Trophoblast cell (in vitro differentiated cells and primary cell): ENCODE measurements around the gene ELMOD1.

Experiments used
- DNase-seq, 2 donors: peaks; one replicate each; pipeline ENCODE4 v3.0.0-alpha.2; 2016
- H2AFZ ChIP-seq: 2 replicates; pipeline ENCODE4 v1.6.1; 2013; ENCODE audit warnings: low read length, moderate library complexity, mild to moderate bottlenecking; ENCODE audit not compliant: insufficient read depth, poor library complexity
- H2AK5ac ChIP-seq: 2 replicates; pipeline ENCODE4 v1.6.1; 2013; ENCODE audit warnings: mild to moderate bottlenecking, low read length
- H2BK120ac ChIP-seq: 2 replicates; pipeline ENCODE4 v1.6.1; 2013; ENCODE audit warnings: low read length, mild to moderate bottlenecking, moderate library complexity; ENCODE audit not compliant: insufficient read depth, poor library complexity
- H2BK12ac ChIP-seq: 2 replicates; pipeline ENCODE4 v1.6.1; 2013; ENCODE audit warnings: mild to moderate bottlenecking, low read length, moderate library complexity
- H2BK5ac ChIP-seq: 2 replicates; pipeline ENCODE4 v1.6.1; 2013; ENCODE audit warnings: low read length, low read depth, moderate library complexity, mild to moderate bottlenecking; ENCODE audit not compliant: poor library complexity
- H3K14ac ChIP-seq: 2 replicates; pipeline ENCODE4 v1.6.1; 2013; ENCODE audit warnings: mild to moderate bottlenecking, low read length
- H3K18ac ChIP-seq: 2 replicates; pipeline ENCODE4 v1.6.1; 2013; ENCODE audit warnings: mild to moderate bottlenecking, low read length
- H3K23ac ChIP-seq: 2 replicates; pipeline ENCODE4 v1.6.1; 2013; ENCODE audit warnings: low read length
- H3K27ac ChIP-seq: 2 replicates; pipeline ENCODE4 v1.5.1; 2013; ENCODE audit warnings: low read depth, mild to moderate bottlenecking, inconsistent platforms, low read length, moderate library complexity
- H3K27me3 ChIP-seq: 2 replicates; pipeline ENCODE4 v1.6.1; 2013; ENCODE audit warnings: inconsistent platforms, mild to moderate bottlenecking, low read length, moderate library complexity; ENCODE audit not compliant: insufficient read depth
- H3K36me3 ChIP-seq, 2 experiments: 1 replicate in 1 of 2; 2 replicates in 1 of 2; pipeline ENCODE4 v1.6.1; 2013; ENCODE audit warnings: low read length in 2 of 2, mild to moderate bottlenecking in 2 of 2, moderate library complexity in 1 of 2; ENCODE audit not compliant: insufficient read depth in 2 of 2, control insufficient read depth in 1 of 2
- H3K4ac ChIP-seq: 2 replicates; pipeline ENCODE4 v1.6.1; 2013; ENCODE audit warnings: low read depth, mild to moderate bottlenecking, low read length, moderate library complexity
- H3K4me1 ChIP-seq, 2 experiments: 1 replicate in 1 of 2; 2 replicates in 1 of 2; pipeline ENCODE4 v1.6.1; 2013; ENCODE audit warnings: low read length in 2 of 2, mild to moderate bottlenecking in 2 of 2, moderate library complexity in 1 of 2; ENCODE audit not compliant: insufficient read depth in 2 of 2, control insufficient read depth in 1 of 2
- H3K4me2 ChIP-seq: 2 replicates; pipeline ENCODE4 v1.6.1; 2013; ENCODE audit warnings: inconsistent platforms, mild to moderate bottlenecking, low read length, moderate library complexity
- H3K4me3 ChIP-seq: 2 replicates; pipeline ENCODE4 v1.5.1; 2013; ENCODE audit warnings: mild to moderate bottlenecking, low read depth, low read length, inconsistent platforms
- H3K79me1 ChIP-seq: one replicate; pipeline ENCODE4 v1.6.1; 2013; ENCODE audit warnings: low read length
- H3K79me2 ChIP-seq: 2 replicates; pipeline ENCODE4 v1.6.1; 2013; ENCODE audit warnings: low read length, mild to moderate bottlenecking; ENCODE audit not compliant: control insufficient read depth, insufficient read depth, poor library complexity
- H3K9ac ChIP-seq: 2 replicates; pipeline ENCODE4 v1.6.1; 2013; ENCODE audit warnings: mild to moderate bottlenecking, low read length
- H3K9me3 ChIP-seq: 2 replicates; pipeline ENCODE4 v1.6.1; 2013; ENCODE audit warnings: low read depth, mild to moderate bottlenecking, control low read depth, inconsistent platforms, low read length; ENCODE audit not compliant: insufficient read depth
- H4K12ac ChIP-seq: 2 replicates; pipeline ENCODE4 v1.6.1; 2013; ENCODE audit warnings: low read depth, mild to moderate bottlenecking, low read length, moderate library complexity
- H4K8ac ChIP-seq: 2 replicates; pipeline ENCODE4 v1.6.1; 2013; ENCODE audit warnings: low read depth, mild to moderate bottlenecking, low read length, moderate library complexity
- H4K91ac ChIP-seq: one replicate; pipeline ENCODE4 v1.6.1; 2013; ENCODE audit warnings: low read depth, mild to moderate bottlenecking, low read length, moderate library complexity
- WGBS: extraction: QIAGEN DNeasy Blood & Tissue Kit; methylation state at CpG from one replicate; pipeline ENCODE4 v1.1.7; 2013; ENCODE audit warnings: missing lambda C conversion rate; ENCODE audit not compliant: insufficient read length, insufficient coverage; ENCODE audit errors: extremely low coverage; 5-methylcytosine and 5-hydroxymethylcytosine counted together

Gene ELMOD1

GRCh38 chr11:107605061-107606006 is 14.4 kb downstream of the ELMOD1 start:
- Histone ChIP-seq H3K27me3 (no peaks in the 10 kb centered on the region), H3K23ac (no peak overlapping the region), H2BK12ac (no peak overlapping the region), H3K4ac (no peak overlapping the region), H2AFZ (no peak overlapping the region), H2BK5ac (no peak overlapping the region), H3K9me3 (no peaks in the 10 kb centered on the region), H3K18ac (no peak overlapping the region), H3K79me2 (no peaks in the 10 kb centered on the region), H3K27ac (no peak overlapping the region), H4K8ac (no peak overlapping the region), H3K36me3 (no peaks in the 10 kb centered on the region), H3K4me2 (no peak overlapping the region), H4K12ac (no peak overlapping the region), H3K79me1 (no peaks in the 10 kb centered on the region), H2AK5ac (no peak overlapping the region), H3K4me1 (no peaks in the 10 kb centered on the region), H3K9ac (no peak overlapping the region), H3K14ac (no peak overlapping the region), H2BK120ac (no peak overlapping the region), H4K91ac (no peak overlapping the region), H3K4me3 (no peak overlapping the region)
- WGBS, result no CpG with 5 or more reads among the region's 9 CpGs
- DNase-seq, result peak in 1 of 2 donors; percentile 8

DNA sequence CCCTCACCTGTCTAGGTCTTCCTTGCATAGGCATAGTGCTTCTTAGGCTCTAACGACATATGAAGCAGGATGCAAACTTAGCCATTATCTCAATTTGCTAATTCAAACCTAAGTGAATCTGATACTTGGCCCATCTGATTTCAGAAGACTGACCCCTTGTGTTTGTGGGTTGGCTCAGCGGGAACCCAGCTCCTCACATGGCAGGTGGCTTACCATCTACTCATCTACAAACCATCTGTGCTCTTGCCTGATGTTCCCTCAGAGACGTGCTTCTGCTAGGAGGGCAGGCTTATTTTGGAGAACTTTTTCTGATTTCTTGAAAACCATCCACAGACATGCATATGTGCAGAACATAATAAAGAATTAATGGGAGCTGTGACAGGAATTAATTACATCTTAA is 15.2 kb downstream of the ELMOD1 start:
- no peak overlapping the region for H4K8ac ChIP-seq
- H3K79me2 ChIP-seq, result no peaks in the 10 kb centered on the region
- H4K91ac ChIP-seq, result no peak overlapping the region
- H2AFZ ChIP-seq, result no peak overlapping the region
- no peak overlapping the region for H3K14ac ChIP-seq
- no peaks in the 10 kb centered on the region for H3K27me3 ChIP-seq
- H3K36me3 ChIP-seq, result no peaks in the 10 kb centered on the region
- H3K4me1 ChIP-seq, result no peaks in the 10 kb centered on the region
- no peak overlapping the region for H2BK12ac ChIP-seq
- no peak overlapping the region for H2AK5ac ChIP-seq
- no peak overlapping the region for H3K4me2 ChIP-seq
- no peak overlapping the region for H3K18ac ChIP-seq
- H3K9me3 ChIP-seq, result no peaks in the 10 kb centered on the region
- H3K27ac ChIP-seq, result no peak overlapping the region
- WGBS, result no CpG with 5 or more reads among the region's 3 CpGs
- no peak overlapping the region for H3K4me3 ChIP-seq
- H2BK5ac ChIP-seq, result no peak overlapping the region
- H3K79me1 ChIP-seq, result no peaks in the 10 kb centered on the region
- H3K23ac ChIP-seq, result no peak overlapping the region
- H2BK120ac ChIP-seq, result no peak overlapping the region
- no peak for DNase-seq
- H3K4ac ChIP-seq, result no peak overlapping the region
- H4K12ac ChIP-seq, result no peak overlapping the region
- H3K9ac ChIP-seq, result no peak overlapping the region

DNA sequence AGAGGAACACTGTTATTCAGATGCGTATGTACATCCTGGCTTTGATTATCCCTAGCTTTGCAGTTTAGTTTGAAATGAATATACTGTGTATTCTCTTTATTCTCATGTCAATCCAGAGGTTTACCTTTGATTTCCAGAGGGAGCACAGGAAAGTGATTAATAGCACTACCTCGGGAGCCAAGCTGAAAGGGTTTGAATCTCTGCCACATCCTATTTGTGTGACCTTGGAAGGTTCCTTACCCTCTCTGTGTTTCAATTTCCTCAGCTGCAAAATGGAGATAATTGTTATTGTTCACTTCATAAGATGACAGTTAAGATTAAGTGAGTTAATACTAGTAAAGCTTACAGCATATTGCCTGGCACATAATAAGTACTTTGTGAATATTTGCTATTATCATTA is 17.9 kb downstream of the ELMOD1 start:
- Histone ChIP-seq H3K79me1 (no peaks in the 10 kb centered on the region), H3K18ac (no peak overlapping the region), H2BK120ac (no peak overlapping the region), H3K36me3 (no peaks in the 10 kb centered on the region), H3K79me2 (no peaks in the 10 kb centered on the region), H3K9ac (no peak overlapping the region), H3K9me3 (no peaks in the 10 kb centered on the region), H2BK5ac (no peak overlapping the region), H4K12ac (no peak overlapping the region), H4K91ac (no peak overlapping the region), H3K27ac (no peak overlapping the region), H2BK12ac (no peak overlapping the region), H3K4me2 (no peak overlapping the region), H3K23ac (no peak overlapping the region), H2AK5ac (no peak overlapping the region), H2AFZ (no peak overlapping the region), H3K27me3 (no peaks in the 10 kb centered on the region), H4K8ac (no peak overlapping the region), H3K14ac (no peak overlapping the region), H3K4me3 (no peak overlapping the region), H3K4ac (no peak overlapping the region), H3K4me1 (no peaks in the 10 kb centered on the region)
- no CpG with 5 or more reads among the region's 2 CpGs for WGBS
- DNase-seq, result no peak

DNA sequence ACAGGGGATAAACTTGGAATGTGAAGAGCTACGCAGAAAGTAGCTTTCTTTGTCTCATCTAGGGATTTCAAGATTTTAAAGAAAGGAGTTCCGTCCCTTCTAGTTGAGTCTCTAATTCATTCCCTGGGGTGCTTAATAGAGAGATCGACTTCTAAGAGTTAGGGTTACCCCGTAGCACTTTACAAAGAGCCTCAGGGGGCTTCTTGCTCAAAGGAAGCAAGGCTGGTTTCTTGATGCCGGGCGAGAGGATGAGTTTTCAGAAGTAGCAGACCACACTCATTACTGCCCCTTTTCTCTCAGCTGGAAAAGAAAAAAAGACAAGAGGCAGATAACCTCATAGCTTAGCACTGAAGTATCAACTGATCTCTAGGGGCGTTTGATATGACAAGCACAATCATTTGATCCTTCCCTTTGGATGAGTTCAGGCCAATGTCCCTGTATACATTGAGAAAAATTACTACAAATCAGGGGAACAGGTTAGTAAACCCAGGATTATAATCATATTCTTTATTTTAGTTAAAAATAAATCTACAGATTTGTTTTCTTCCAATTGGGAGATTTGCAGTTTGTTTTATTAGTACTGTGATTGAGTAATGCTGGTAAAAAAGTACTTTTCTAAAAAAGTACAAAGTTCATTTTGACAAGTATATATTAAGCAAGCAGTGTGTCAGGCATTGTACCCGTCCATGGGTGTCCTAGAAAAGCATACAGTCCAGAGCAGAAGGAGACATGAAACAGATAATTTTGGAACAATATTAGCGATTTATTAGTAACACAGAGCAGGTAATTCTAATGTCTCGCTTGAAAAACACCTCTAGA is 18.7 kb downstream of the ELMOD1 start:
- Histone ChIP-seq H4K12ac (no peak overlapping the region), H3K27ac (no peak overlapping the region), H3K9me3 (no peaks in the 10 kb centered on the region), H3K4me1 (no peaks in the 10 kb centered on the region), H4K91ac (no peak overlapping the region), H3K36me3 (no peaks in the 10 kb centered on the region), H2AK5ac (no peak overlapping the region), H3K18ac (no peak overlapping the region), H3K79me2 (no peaks in the 10 kb centered on the region), H2BK12ac (no peak overlapping the region), H2BK120ac (no peak overlapping the region), H2AFZ (no peak overlapping the region), H4K8ac (no peak overlapping the region), H2BK5ac (no peak overlapping the region), H3K23ac (no peak overlapping the region), H3K27me3 (no peaks in the 10 kb centered on the region), H3K9ac (no peak overlapping the region), H3K4ac (no peak overlapping the region), H3K14ac (no peak overlapping the region), H3K4me3 (no peak overlapping the region), H3K4me2 (no peak overlapping the region), H3K79me1 (no peaks in the 10 kb centered on the region)
- no peak for DNase-seq
- WGBS, result no CpG with 5 or more reads among the region's 10 CpGs
